Sigmoid colon (tissue), 4 donors: ENCODE results near the gene ATXN10.

Experiments used
- EP300 ChIP-seq, 4 donors: sonication (generic); formaldehyde crosslinking; IDR thresholded peaks; one replicate each; pipeline ENCODE4 v1.6.1; 2017; ENCODE audit warnings: antibody characterized with exemption in 4 of 4
- POLR2A ChIP-seq, 2 donors: fragments of 450-650 bp; IDR thresholded peaks; one replicate each; pipeline ENCODE4 v1.6.1; 2016; ENCODE audit warnings: antibody characterized with exemption in 2 of 2, mild to moderate bottlenecking in 2 of 2, moderate library complexity in 2 of 2
- POLR2AphosphoS5 ChIP-seq, 4 donors: sonication (generic); formaldehyde crosslinking; IDR thresholded peaks; one replicate each; pipeline ENCODE4 v1.6.1; 2017; ENCODE audit warnings: antibody characterized with exemption in 4 of 4
- TF ChIP-seq, protein P1 (sequence below), 4 experiments: fragments of 450-650 bp in 3 of 4; fragments of 200-600 bp in 1 of 4; IDR thresholded peaks; one replicate each; pipeline ENCODE4 v1.5.1; 2016 to 2019; ENCODE audit warnings: antibody characterized with exemption in 4 of 4, mild to moderate bottlenecking in 3 of 4, moderate library complexity in 2 of 4

GRCh38 chr22:45775062-45775461 lies 103.4 kb downstream of the ATXN10 start:
- TF ChIP-seq, protein P1, sequence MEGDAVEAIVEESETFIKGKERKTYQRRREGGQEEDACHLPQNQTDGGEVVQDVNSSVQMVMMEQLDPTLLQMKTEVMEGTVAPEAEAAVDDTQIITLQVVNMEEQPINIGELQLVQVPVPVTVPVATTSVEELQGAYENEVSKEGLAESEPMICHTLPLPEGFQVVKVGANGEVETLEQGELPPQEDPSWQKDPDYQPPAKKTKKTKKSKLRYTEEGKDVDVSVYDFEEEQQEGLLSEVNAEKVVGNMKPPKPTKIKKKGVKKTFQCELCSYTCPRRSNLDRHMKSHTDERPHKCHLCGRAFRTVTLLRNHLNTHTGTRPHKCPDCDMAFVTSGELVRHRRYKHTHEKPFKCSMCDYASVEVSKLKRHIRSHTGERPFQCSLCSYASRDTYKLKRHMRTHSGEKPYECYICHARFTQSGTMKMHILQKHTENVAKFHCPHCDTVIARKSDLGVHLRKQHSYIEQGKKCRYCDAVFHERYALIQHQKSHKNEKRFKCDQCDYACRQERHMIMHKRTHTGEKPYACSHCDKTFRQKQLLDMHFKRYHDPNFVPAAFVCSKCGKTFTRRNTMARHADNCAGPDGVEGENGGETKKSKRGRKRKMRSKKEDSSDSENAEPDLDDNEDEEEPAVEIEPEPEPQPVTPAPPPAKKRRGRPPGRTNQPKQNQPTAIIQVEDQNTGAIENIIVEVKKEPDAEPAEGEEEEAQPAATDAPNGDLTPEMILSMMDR (IDR thresholded peaks at IDR 0.05), result no peak
- TF ChIP-seq EP300 (IDR thresholded peaks at IDR 0.05), result no peak
- no peak for TF ChIP-seq POLR2AphosphoS5 (IDR thresholded peaks at IDR 0.05)
- no peak for TF ChIP-seq POLR2A (IDR thresholded peaks at IDR 0.05)
